ENCODE measurements around the gene KANSL3.

GRCh38 chr2:96549967-96550786 is 87.9 kb downstream of the KANSL3 start:
- no peak for TF ChIP-seq POLR2A (IDR thresholded peaks at IDR 0.05)
- TF ChIP-seq, protein P1, sequence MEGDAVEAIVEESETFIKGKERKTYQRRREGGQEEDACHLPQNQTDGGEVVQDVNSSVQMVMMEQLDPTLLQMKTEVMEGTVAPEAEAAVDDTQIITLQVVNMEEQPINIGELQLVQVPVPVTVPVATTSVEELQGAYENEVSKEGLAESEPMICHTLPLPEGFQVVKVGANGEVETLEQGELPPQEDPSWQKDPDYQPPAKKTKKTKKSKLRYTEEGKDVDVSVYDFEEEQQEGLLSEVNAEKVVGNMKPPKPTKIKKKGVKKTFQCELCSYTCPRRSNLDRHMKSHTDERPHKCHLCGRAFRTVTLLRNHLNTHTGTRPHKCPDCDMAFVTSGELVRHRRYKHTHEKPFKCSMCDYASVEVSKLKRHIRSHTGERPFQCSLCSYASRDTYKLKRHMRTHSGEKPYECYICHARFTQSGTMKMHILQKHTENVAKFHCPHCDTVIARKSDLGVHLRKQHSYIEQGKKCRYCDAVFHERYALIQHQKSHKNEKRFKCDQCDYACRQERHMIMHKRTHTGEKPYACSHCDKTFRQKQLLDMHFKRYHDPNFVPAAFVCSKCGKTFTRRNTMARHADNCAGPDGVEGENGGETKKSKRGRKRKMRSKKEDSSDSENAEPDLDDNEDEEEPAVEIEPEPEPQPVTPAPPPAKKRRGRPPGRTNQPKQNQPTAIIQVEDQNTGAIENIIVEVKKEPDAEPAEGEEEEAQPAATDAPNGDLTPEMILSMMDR (IDR thresholded peaks at IDR 0.05), result peak; percentile 43 to 68 (median 56)

Data from testis (tissue), 2 donors.